ENCODE data around the gene AASDHPPT. TPM values are rescaled to one million over a fixed set of nuclear protein-coding genes. Genes with fewer than 3 reads are reported as not detected.
"Not testable (repeated sequence)": the region's sequence is repeated elsewhere in the genome, so short reads cannot be mapped to it uniquely, and the experiment has no call there.

Gene AASDHPPT
- total and polyA plus RNA-seq, 2 donors: 28.4 to 39.8 TPM

- H3K27me3 ChIP-seq (ENCODE audit: control insufficient read depth in 2 of 2, insufficient read depth in 1 of 2, low read length in 1 of 2): no peaks in the 10 kb centered on the region
- DNase-seq (ENCODE audit: low read depth in 6 of 9, low spot score in 9 of 9): no peak
- no peaks in the 10 kb centered on the region for H3K4me1 ChIP-seq (ENCODE audit: control insufficient read depth in 2 of 2, insufficient read depth in 2 of 2, low read length in 2 of 2)
- 91% methylated on average over 5 of the region's 5 CpGs for WGBS
- no peak overlapping the region for H3K4me3 ChIP-seq (ENCODE audit: low read length in 2 of 2)
- no peaks in the 10 kb centered on the region for H3K9me3 ChIP-seq (ENCODE audit: control insufficient read depth in 2 of 2, insufficient read depth in 1 of 2, low read length in 1 of 2)
- H3K27ac ChIP-seq (ENCODE audit: low read depth in 1 of 2, low read length in 1 of 2): no peak overlapping the region
- H3K36me3 ChIP-seq (ENCODE audit: control insufficient read depth in 2 of 2, insufficient read depth in 2 of 2, low read length in 1 of 2): no peaks in the 10 kb centered on the region
Observed at GRCh38 chr11:106049727-106050476, 27.6 kb upstream of the AASDHPPT start.

- H3K27ac ChIP-seq (ENCODE audit: low read depth in 1 of 2, low read length in 1 of 2): no peak overlapping the region
- H3K4me3 ChIP-seq (ENCODE audit: low read length in 2 of 2): no peak overlapping the region
- 94% methylated on average over 2 of the region's 2 CpGs for WGBS
- no peaks in the 10 kb centered on the region for H3K27me3 ChIP-seq (ENCODE audit: control insufficient read depth in 2 of 2, insufficient read depth in 1 of 2, low read length in 1 of 2)
- H3K9me3 ChIP-seq (ENCODE audit: control insufficient read depth in 2 of 2, insufficient read depth in 1 of 2, low read length in 1 of 2): no peaks in the 10 kb centered on the region
- DNase-seq (ENCODE audit: low read depth in 6 of 9, low spot score in 9 of 9): no peak
- no peaks in the 10 kb centered on the region for H3K36me3 ChIP-seq (ENCODE audit: control insufficient read depth in 2 of 2, insufficient read depth in 2 of 2, low read length in 1 of 2)
- no peaks in the 10 kb centered on the region for H3K4me1 ChIP-seq (ENCODE audit: control insufficient read depth in 2 of 2, insufficient read depth in 2 of 2, low read length in 2 of 2)
Observed at GRCh38 chr11:106051103-106051502, 26.4 kb upstream of the AASDHPPT start.

GRCh38 chr11:106058377-106058776 is 19.1 kb upstream of the AASDHPPT start:
- not testable (repeated sequence) for H3K36me3 ChIP-seq (ENCODE audit: control insufficient read depth in 2 of 2, insufficient read depth in 2 of 2, low read length in 1 of 2); H3K27me3 ChIP-seq (ENCODE audit: control insufficient read depth in 2 of 2, insufficient read depth in 1 of 2, low read length in 1 of 2); H3K4me1 ChIP-seq (ENCODE audit: control insufficient read depth in 2 of 2, insufficient read depth in 2 of 2, low read length in 2 of 2); H3K9me3 ChIP-seq (ENCODE audit: control insufficient read depth in 2 of 2, insufficient read depth in 1 of 2, low read length in 1 of 2); H3K27ac ChIP-seq (ENCODE audit: low read depth in 1 of 2, low read length in 1 of 2); H3K4me3 ChIP-seq (ENCODE audit: low read length in 2 of 2); DNase-seq (ENCODE audit: low read depth in 6 of 9, low spot score in 9 of 9)
- WGBS: 98% methylated on average over 14 of the region's 14 CpGs

GRCh38 chr11:106059617-106060016 is 17.8 kb upstream of the AASDHPPT start:
- no peak for DNase-seq (ENCODE audit: low read depth in 6 of 9, low spot score in 9 of 9)
- peaks cover 0 to 2% of the 10 kb centered on the region in 2 donors for H3K9me3 ChIP-seq (ENCODE audit: control insufficient read depth in 2 of 2, insufficient read depth in 1 of 2, low read length in 1 of 2)
- H3K27me3 ChIP-seq (ENCODE audit: control insufficient read depth in 2 of 2, insufficient read depth in 1 of 2, low read length in 1 of 2): no peaks in the 10 kb centered on the region
- H3K27ac ChIP-seq (ENCODE audit: low read depth in 1 of 2, low read length in 1 of 2): no peak overlapping the region
- WGBS: 98% methylated on average over 1 of the region's 1 CpG
- H3K36me3 ChIP-seq (ENCODE audit: control insufficient read depth in 2 of 2, insufficient read depth in 2 of 2, low read length in 1 of 2): no peaks in the 10 kb centered on the region
- no peaks in the 10 kb centered on the region for H3K4me1 ChIP-seq (ENCODE audit: control insufficient read depth in 2 of 2, insufficient read depth in 2 of 2, low read length in 2 of 2)
- no peak overlapping the region for H3K4me3 ChIP-seq (ENCODE audit: low read length in 2 of 2)

DNA sequence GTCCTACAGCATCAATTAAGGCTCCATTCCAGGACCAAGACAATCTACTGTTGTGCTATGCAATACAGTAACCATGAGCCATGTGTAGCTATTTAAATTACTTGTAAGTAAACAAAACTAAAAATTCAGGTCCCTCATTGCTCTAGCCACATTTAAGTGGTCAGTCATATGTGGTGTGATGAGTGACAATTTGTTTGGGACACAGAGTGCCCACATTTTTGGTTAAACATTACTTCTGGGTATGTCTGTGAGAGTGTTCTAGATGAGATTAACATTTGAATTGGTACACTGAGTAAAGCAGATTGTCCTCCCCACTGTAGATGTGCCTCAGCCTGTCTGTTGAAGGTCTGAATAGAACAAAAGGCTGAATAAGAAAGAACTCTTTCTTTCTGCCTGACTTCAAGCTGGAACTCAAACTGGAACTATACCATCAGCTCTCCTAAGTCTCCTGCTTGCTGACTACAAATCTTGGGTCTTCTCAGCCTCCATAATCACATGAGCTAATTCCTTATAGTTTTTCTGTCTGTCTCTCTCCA is 16.1 kb upstream of the AASDHPPT start:
- Histone ChIP-seq H3K9me3 (ENCODE audit: control insufficient read depth in 2 of 2, insufficient read depth in 1 of 2, low read length in 1 of 2) (peaks cover 0 to 2% of the 10 kb centered on the region in 2 donors), H3K27ac (ENCODE audit: low read depth in 1 of 2, low read length in 1 of 2) (no peak overlapping the region), H3K4me3 (ENCODE audit: low read length in 2 of 2) (no peak overlapping the region), H3K36me3 (ENCODE audit: control insufficient read depth in 2 of 2, insufficient read depth in 2 of 2, low read length in 1 of 2) (no peaks in the 10 kb centered on the region), H3K4me1 (ENCODE audit: control insufficient read depth in 2 of 2, insufficient read depth in 2 of 2, low read length in 2 of 2) (no peaks in the 10 kb centered on the region), H3K27me3 (ENCODE audit: control insufficient read depth in 2 of 2, insufficient read depth in 1 of 2, low read length in 1 of 2) (no peaks in the 10 kb centered on the region)
- no peak for DNase-seq (ENCODE audit: low read depth in 6 of 9, low spot score in 9 of 9)

- H3K4me3 ChIP-seq (ENCODE audit: low read length in 2 of 2): no peak overlapping the region
- H3K36me3 ChIP-seq (ENCODE audit: control insufficient read depth in 2 of 2, insufficient read depth in 2 of 2, low read length in 1 of 2): no peaks in the 10 kb centered on the region
- H3K27me3 ChIP-seq (ENCODE audit: control insufficient read depth in 2 of 2, insufficient read depth in 1 of 2, low read length in 1 of 2): no peaks in the 10 kb centered on the region
- H3K9me3 ChIP-seq (ENCODE audit: control insufficient read depth in 2 of 2, insufficient read depth in 1 of 2, low read length in 1 of 2): peaks cover 0 to 2% of the 10 kb centered on the region in 2 donors
- H3K27ac ChIP-seq (ENCODE audit: low read depth in 1 of 2, low read length in 1 of 2): no peak overlapping the region
- DNase-seq (ENCODE audit: low read depth in 6 of 9, low spot score in 9 of 9): no peak
- 97% methylated on average over 1 of the region's 1 CpG for WGBS
- no peaks in the 10 kb centered on the region for H3K4me1 ChIP-seq (ENCODE audit: control insufficient read depth in 2 of 2, insufficient read depth in 2 of 2, low read length in 2 of 2)
Observed at GRCh38 chr11:106061954-106062949, 15.2 kb upstream of the AASDHPPT start.

GRCh38 chr11:106063009-106063408 is 14.5 kb upstream of the AASDHPPT start:
- no peak overlapping the region for H3K4me3 ChIP-seq (ENCODE audit: low read length in 2 of 2)
- no peaks in the 10 kb centered on the region for H3K27me3 ChIP-seq (ENCODE audit: control insufficient read depth in 2 of 2, insufficient read depth in 1 of 2, low read length in 1 of 2)
- H3K36me3 ChIP-seq (ENCODE audit: control insufficient read depth in 2 of 2, insufficient read depth in 2 of 2, low read length in 1 of 2): no peaks in the 10 kb centered on the region

GRCh38 chr11:106070606-106071005 is 6.9 kb upstream of the AASDHPPT start:
- WGBS: 94% methylated on average over 3 of the region's 3 CpGs

More at GRCh38 chr11:106063009-106063408, 14.5 kb upstream of the AASDHPPT start:
- Histone ChIP-seq H3K4me1 (ENCODE audit: control insufficient read depth in 2 of 2, insufficient read depth in 2 of 2, low read length in 2 of 2) (no peaks in the 10 kb centered on the region), H3K27ac (ENCODE audit: low read depth in 1 of 2, low read length in 1 of 2) (no peak overlapping the region), H3K9me3 (ENCODE audit: control insufficient read depth in 2 of 2, insufficient read depth in 1 of 2, low read length in 1 of 2) (peaks cover 0 to 2% of the 10 kb centered on the region in 2 donors)
- no peak for DNase-seq (ENCODE audit: low read depth in 6 of 9, low spot score in 9 of 9)

DNA sequence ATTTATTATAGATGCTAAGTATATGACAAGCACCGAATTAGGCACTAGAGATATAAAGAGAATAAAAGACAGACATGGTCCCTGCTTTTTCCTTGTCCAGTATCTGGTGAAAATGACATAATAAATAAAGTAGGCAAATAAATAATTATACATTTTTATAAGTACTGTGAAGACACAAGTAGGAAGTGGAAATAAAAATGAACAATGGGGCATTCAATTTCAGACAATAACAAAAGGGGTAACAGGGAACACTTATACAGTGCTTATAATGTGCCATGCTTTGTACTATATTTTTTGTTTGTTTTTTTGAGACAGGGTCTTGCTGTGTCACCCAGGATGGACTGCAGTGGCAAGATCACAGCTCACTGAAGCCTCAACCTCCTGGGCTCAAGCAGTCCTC is 4.7 kb upstream of the AASDHPPT start:
- Histone ChIP-seq H3K4me1 (ENCODE audit: control insufficient read depth in 2 of 2, insufficient read depth in 2 of 2, low read length in 2 of 2) (peaks cover 5% of the 10 kb centered on the region in 2 donors), H3K9me3 (ENCODE audit: control insufficient read depth in 2 of 2, insufficient read depth in 1 of 2, low read length in 1 of 2) (no peaks in the 10 kb centered on the region), H3K27me3 (ENCODE audit: control insufficient read depth in 2 of 2, insufficient read depth in 1 of 2, low read length in 1 of 2) (no peaks in the 10 kb centered on the region), H3K4me3 (ENCODE audit: low read length in 2 of 2) (no peak overlapping the region), H3K36me3 (ENCODE audit: control insufficient read depth in 2 of 2, insufficient read depth in 2 of 2, low read length in 1 of 2) (no peaks in the 10 kb centered on the region), H3K27ac (ENCODE audit: low read depth in 1 of 2, low read length in 1 of 2) (no peak overlapping the region)
- WGBS: 99% methylated on average over 1 of the region's 1 CpG
- DNase-seq (ENCODE audit: low read depth in 6 of 9, low spot score in 9 of 9): no peak

More at GRCh38 chr11:106070606-106071005, 6.9 kb upstream of the AASDHPPT start:
- Histone ChIP-seq H3K4me1 (ENCODE audit: control insufficient read depth in 2 of 2, insufficient read depth in 2 of 2, low read length in 2 of 2) (no peaks in the 10 kb centered on the region), H3K36me3 (ENCODE audit: control insufficient read depth in 2 of 2, insufficient read depth in 2 of 2, low read length in 1 of 2) (no peaks in the 10 kb centered on the region), H3K27ac (ENCODE audit: low read depth in 1 of 2, low read length in 1 of 2) (no peak overlapping the region), H3K27me3 (ENCODE audit: control insufficient read depth in 2 of 2, insufficient read depth in 1 of 2, low read length in 1 of 2) (no peaks in the 10 kb centered on the region), H3K9me3 (ENCODE audit: control insufficient read depth in 2 of 2, insufficient read depth in 1 of 2, low read length in 1 of 2) (no peaks in the 10 kb centered on the region), H3K4me3 (ENCODE audit: low read length in 2 of 2) (no peak overlapping the region)
- DNase-seq (ENCODE audit: low read depth in 6 of 9, low spot score in 9 of 9): no peak

Measured in thymus (tissue), 11 donors.